Activated CD4-positive, alpha-beta T cell treated with anti-CD3 and anti-CD28 coated beads for 1 hour (primary cell): ENCODE data around the gene B3GALT4.

Experiments used
- DNase-seq: peaks from one replicate; pipeline ENCODE4 v3.0.0-alpha.2; 2020

The B3GALT4 gene

GRCh38 chr6:33315793-33316602 is 39.1 kb downstream of the B3GALT4 start:
- no peak for DNase-seq

GRCh38 chr6:33316603-33317418 is 39.9 kb downstream of the B3GALT4 start:
- no peak for DNase-seq

DNA sequence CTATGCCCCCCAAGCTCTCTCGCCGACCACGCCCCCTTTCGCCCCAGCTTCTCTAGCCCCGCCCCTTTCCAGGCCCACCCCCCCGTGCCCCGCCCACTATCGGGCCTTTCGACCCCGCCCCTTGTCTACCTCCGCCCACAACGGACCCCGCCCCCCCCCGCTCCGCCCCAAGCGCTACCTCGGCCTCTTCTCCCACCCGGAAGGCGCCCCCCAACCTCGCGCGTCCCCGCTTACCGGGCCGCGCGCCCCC is 40.4 kb downstream of the B3GALT4 start:
- no peak for DNase-seq

DNA sequence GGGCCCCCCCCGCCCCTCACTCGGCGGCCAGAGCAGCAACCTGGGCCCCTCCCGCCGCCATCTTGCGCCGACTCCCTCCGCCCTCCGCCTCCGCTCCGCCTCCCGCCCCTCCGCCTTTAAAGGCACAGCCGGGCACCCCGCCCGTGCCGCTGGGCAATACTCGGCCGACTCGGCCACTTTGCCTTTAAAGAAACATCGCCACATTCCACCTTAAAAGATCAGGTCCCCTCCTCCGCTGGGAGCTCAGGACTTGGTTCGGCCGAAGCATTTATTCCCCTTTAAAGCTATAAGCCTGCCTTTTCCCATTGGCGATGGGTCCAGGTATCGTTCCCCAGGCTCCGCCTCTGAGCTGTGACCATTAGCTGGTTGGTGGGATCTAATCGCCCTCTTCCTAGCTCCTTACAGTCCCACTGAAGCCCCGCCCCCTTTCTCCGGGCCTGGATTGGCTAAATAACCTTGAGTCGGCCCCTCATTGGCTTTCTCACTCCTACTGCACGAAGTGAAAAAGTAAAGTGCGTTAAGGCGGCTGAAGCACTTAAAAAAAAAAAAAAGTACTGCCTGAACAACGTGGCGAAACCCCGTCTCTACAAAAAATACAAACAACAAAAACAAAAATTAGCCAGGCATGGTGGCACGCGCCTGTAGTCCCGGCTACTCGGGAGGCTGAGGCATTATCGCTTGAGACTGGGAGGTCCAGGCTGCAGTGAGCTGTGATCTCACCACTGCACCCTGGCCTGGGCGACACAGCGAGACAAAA is 40.9 kb downstream of the B3GALT4 start, which contains the start of gene ZBTB22:
TSS of gene ZBTB22 (minus strand) at position 76 of the 757 bp plus-strand sequence. CDS start 828 bp downstream, outside the sequence.
- peak; percentile 91 for DNase-seq

- no peak for DNase-seq
Observed at GRCh38 chr6:33318426-33319073, 41.6 kb downstream of the B3GALT4 start.

GRCh38 chr6:33319939-33320314 is 43.0 kb downstream of the B3GALT4 start:
- no peak for DNase-seq

DNA sequence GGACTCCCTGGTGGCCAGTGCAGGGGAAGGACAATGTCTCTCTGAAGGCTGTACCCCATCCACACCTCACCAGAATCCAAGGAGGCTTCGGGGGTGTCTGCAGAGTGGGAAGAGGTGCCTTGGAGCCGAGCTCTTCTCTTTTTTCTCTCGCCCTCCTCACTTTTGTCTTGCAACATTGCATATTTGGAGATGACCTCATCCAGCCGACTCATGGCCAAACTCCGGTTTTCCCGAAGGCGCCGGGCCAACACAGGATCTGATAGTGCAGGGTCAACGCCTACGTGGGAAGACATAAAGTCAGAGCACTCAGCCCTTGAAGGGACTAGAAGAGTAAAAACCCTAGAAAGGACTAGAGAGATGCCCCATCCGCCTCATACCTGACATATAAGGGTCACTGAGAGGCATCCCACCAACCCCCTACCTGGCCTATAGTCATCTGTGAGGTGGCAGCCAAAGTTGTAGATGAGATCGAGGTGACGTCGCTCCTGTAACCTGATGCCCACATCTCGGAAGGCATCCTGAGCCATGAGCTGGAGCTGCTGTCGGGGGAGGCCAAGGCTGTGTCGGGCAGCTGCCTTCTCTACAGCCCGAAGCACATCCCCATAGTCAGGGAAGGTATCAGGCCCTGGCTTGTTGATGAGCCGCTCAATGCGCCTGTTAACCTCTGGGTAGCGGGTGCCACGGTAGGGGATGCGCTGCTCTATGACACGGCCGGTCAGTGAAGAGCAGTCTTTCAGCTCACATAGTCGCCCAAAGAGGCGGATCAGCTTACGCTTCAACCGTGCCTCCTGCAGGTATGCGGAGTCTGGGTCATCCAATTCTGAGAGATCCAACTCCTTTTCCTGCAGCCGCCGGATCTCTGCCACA is 43.6 kb downstream of the B3GALT4 start:
- DNase-seq, result no peak

GRCh38 chr6:33321227-33321626 is 44.3 kb downstream of the B3GALT4 start:
- no peak for DNase-seq

GRCh38 chr6:33323623-33323948 is 46.7 kb downstream of the B3GALT4 start:
- no peak for DNase-seq

DNA sequence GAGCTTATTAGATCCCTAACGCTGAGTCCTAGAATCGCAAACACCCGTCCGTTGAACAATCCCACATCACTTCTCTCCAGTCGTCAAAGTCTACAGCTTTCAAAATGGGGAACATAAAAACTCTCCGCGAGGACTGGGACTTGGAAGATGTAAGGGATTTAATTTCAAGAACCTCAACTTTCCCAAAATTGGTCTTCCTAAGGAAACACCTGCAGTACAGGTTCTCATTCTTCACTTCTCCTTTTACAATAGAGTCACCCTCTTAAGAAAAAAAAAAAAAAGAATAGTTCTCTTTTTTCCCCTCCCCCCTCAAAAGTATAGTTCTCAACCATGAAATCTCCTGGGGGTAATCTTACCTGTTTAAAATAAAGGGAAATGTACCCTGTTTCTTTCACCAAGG is 47.2 kb downstream of the B3GALT4 start:
- DNase-seq, result no peak
